Common myeloid progenitor, CD34-positive (primary cell): ENCODE measurements around the gene ALCAM.

Experiments
- CTCF ChIA-PET: fragments of 350-600 bp; sonication (Branson Sonifier 250); formaldehyde crosslinking; loops from one replicate; lab custom pipeline; 2021; ENCODE audit warnings: antibody characterized with exemption; lab: Charles Lee
- POLR2A ChIA-PET: fragments of 350-600 bp; sonication (Branson Sonifier 250); formaldehyde crosslinking; loops from one replicate; lab custom pipeline; 2021; ENCODE audit warnings: antibody characterized with exemption; lab: Charles Lee
- DNase-seq, 3 donors: peaks; one replicate each; pipeline versions ENCODE4 v3.0.0 to v3.0.0-alpha.2; 2013
- H3K27ac ChIP-seq, 2 experiments: 1 replicate in 1 of 2; 2 replicates in 1 of 2; pipeline ENCODE4 v1.7.0; 2013; ENCODE audit warnings: inconsistent platforms in 2 of 2, low read length in 2 of 2, mild to moderate bottlenecking in 2 of 2, low read depth in 1 of 2, moderate library complexity in 1 of 2; ENCODE audit not compliant: severe bottlenecking in 2 of 2, insufficient read depth in 1 of 2, poor library complexity in 1 of 2
- H3K27me3 ChIP-seq, 5 experiments: replicated peaks in 2 of 5; 1 replicate in 3 of 5; 2 replicates in 2 of 5; pipeline versions ENCODE4 v1.6.1 to v1.7.0; 2013; ENCODE audit warnings: low read length in 4 of 5, mild to moderate bottlenecking in 2 of 5, moderate library complexity in 2 of 5, inconsistent platforms in 1 of 5; ENCODE audit not compliant: insufficient read depth in 5 of 5, control insufficient read depth in 4 of 5
- H3K36me3 ChIP-seq, 4 experiments: 1 replicate in 2 of 4; 2 replicates in 2 of 4; pipeline versions ENCODE4 v1.6.1 to v1.7.0; 2013; ENCODE audit warnings: low read length in 3 of 4, control low read depth in 1 of 4, mild to moderate bottlenecking in 1 of 4; ENCODE audit not compliant: control insufficient read depth in 4 of 4, insufficient read depth in 4 of 4
- H3K4me1 ChIP-seq, 4 experiments: 1 replicate in 3 of 4; 2 replicates in 1 of 4; pipeline versions ENCODE4 v1.6.1 to v1.7.1; 2013; ENCODE audit warnings: low read length in 3 of 4, mild to moderate bottlenecking in 3 of 4, control low read depth in 1 of 4, inconsistent platforms in 1 of 4, moderate library complexity in 1 of 4; ENCODE audit not compliant: control insufficient read depth in 4 of 4, insufficient read depth in 4 of 4; ENCODE audit errors: control extremely low read depth in 1 of 4
- H3K4me3 ChIP-seq, 7 experiments: 1 replicate in 4 of 7; 2 replicates in 3 of 7; pipeline versions ENCODE4 v1.5.1 to v1.7.0; 2013; ENCODE audit warnings: mild to moderate bottlenecking in 7 of 7, low read length in 6 of 7, moderate library complexity in 6 of 7, inconsistent platforms in 2 of 7, low read depth in 2 of 7, control low read depth in 1 of 7; ENCODE audit not compliant: insufficient read depth in 4 of 7, control insufficient read depth in 1 of 7; ENCODE audit errors: extremely low read depth in 1 of 7
- H3K9me3 ChIP-seq, 5 experiments: 1 replicate in 4 of 5; 2 replicates in 1 of 5; pipeline versions ENCODE4 v1.6.1 to v1.7.1; 2013; ENCODE audit warnings: low read length in 4 of 5, mild to moderate bottlenecking in 2 of 5, inconsistent platforms in 1 of 5, low read depth in 1 of 5, moderate library complexity in 1 of 5; ENCODE audit not compliant: control insufficient read depth in 4 of 5, insufficient read depth in 2 of 5; ENCODE audit errors: control extremely low read depth in 1 of 5
- WGBS: methylation state at CpG from one replicate; pipeline ENCODE4 v1.1.5; 2013; ENCODE audit not compliant: insufficient coverage; 5-methylcytosine and 5-hydroxymethylcytosine counted together

The ALCAM gene

DNA sequence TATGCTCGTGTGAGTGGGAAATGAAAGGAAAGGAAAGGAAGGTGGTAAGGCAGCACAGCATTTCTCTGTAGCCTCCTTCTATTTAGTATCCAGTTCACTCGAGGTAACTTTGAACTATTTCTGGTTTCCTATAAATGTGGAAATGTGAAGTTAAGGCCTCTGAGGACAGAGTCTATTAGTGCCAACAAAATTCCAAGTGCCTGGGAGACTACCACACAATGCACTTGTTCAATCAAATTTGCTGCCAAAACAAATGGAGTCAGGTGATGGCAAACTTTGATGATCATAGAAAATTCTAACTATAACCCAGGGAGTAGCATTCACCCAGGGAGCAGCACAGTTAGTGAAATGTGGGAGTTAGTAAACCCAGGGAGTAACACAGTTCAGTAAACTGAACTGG lies 155.1 kb downstream of the ALCAM start:
- CTCF ChIA-PET: interaction anchor here (1.1 kb wide), 1 partner anchor 18 kb away, joined by 3 read pairs; no protein-coding TSS in a partner anchor
- H3K36me3 ChIP-seq: peaks cover 3 to 6% (median 4%) of the 10 kb centered on the region in 4 experiments
- H3K4me1 ChIP-seq: peaks cover 0 to 1% (median 0%) of the 10 kb centered on the region in 4 experiments
- no CpG with 5 or more reads among the region's 2 CpGs for WGBS
- POLR2A ChIA-PET: no interaction called here
- H3K27me3 ChIP-seq: no peaks in the 10 kb centered on the region
- H3K4me3 ChIP-seq: no peak overlapping the region
- H3K27ac ChIP-seq: no peak overlapping the region
- no peaks in the 10 kb centered on the region for H3K9me3 ChIP-seq
- no peak for DNase-seq

GRCh38 chr3:105523501-105523900 lies 156.8 kb downstream of the ALCAM start:
- Histone ChIP-seq H3K9me3 (no peaks in the 10 kb centered on the region), H3K4me3 (no peak overlapping the region), H3K4me1 (peaks cover 0 to 1% (median 0%) of the 10 kb centered on the region in 4 experiments), H3K27me3 (no peaks in the 10 kb centered on the region), H3K36me3 (peaks cover 3 to 6% (median 5%) of the 10 kb centered on the region in 4 experiments), H3K27ac (no peak overlapping the region)
- DNase-seq: peak in 1 of 3 donors; percentile 9
- ChIA-PET POLR2A (no interaction called here), CTCF (no interaction called here)
- WGBS: 100% methylated on average over 1 of the region's 1 CpG

DNA sequence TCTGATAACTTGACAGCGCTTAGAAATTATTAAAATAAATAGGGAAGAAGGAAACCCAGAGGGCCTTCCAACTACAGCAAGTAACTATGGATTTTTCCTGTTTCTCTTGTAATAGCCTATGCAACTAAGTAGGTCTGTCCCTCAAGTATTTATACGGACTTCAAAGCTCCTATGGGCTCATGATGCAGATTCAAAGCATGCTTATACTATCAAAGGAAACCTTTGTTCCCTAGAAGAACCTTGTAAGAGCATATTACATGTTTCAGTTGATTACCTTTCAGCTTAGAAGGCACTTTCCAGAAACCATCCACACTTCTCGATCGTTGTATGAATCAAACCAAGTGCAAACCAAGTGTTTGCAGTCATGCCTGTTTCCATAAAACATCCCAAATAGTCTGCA lies 158.8 kb downstream of the ALCAM start:
- ChIA-PET CTCF (interaction anchor here (1.0 kb wide), 1 partner anchor 9 kb away, joined by 3 read pairs; no protein-coding TSS in a partner anchor), POLR2A (no interaction called here)
- DNase-seq: no peak
- no peaks in the 10 kb centered on the region for H3K4me1 ChIP-seq
- 90% methylated on average over 3 of the region's 4 CpGs for WGBS
- H3K27me3 ChIP-seq: no peaks in the 10 kb centered on the region
- H3K36me3 ChIP-seq: peaks cover 3 to 6% (median 5%) of the 10 kb centered on the region in 4 experiments
- no peak overlapping the region for H3K4me3 ChIP-seq
- H3K27ac ChIP-seq: no peak overlapping the region
- H3K9me3 ChIP-seq: no peaks in the 10 kb centered on the region

DNA sequence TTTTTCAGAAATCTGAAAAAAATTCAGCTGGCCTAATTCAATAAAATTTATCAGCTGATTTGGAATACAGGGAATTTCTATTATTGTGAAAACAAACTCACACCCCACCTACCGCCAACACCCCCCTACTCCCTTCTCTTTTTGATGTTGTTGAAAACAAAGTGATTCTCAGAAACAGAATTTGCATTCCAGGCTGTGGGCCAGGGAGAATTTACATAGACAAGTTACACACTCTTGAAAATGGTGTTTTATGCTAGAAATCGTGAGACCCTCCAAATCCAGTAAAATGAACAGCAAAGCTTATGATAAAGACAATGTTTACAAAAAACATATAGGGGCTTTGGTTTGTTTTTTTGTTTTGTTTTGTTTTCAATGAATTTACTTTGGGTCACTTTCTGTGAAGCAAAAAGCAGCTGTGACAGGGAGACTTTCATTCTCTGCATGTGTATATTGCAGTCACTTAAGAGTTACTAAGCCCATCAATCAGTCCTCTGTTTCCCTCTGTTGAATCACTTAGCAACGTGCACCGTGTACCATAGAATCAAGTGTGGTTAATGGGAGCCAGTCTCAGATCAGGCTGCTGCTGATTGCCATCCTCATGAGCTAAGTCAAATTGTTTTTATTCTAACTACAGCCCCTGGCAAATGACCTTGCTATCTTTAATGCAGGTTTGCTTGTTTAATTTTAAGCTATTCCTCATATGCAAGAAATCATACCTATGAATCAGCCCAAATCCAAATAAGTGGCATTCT lies 159.8 kb downstream of the ALCAM start:
- WGBS: 100% methylated on average over 2 of the region's 4 CpGs
- Histone ChIP-seq H3K27ac (no peak overlapping the region), H3K4me1 (no peaks in the 10 kb centered on the region), H3K4me3 (no peak overlapping the region), H3K36me3 (peaks cover 3 to 6% (median 5%) of the 10 kb centered on the region in 4 experiments), H3K9me3 (no peaks in the 10 kb centered on the region), H3K27me3 (no peaks in the 10 kb centered on the region)
- DNase-seq: no peak
- CTCF ChIA-PET: interaction anchor here (0.6 to 1.8 kb wide), 3 partner anchors 9 to 23 kb away, joined by 4 to 6 read pairs (median 6); no protein-coding TSS in a partner anchor
- POLR2A ChIA-PET: no interaction called here

- ChIA-PET POLR2A (no interaction called here), CTCF (interaction anchor here (1.1 to 1.8 kb wide), 3 partner anchors 10 to 14 kb away, joined by 6 to 16 read pairs (median 6); no protein-coding TSS in a partner anchor)
- DNase-seq: no peak
Observed at GRCh38 chr3:105527535-105527934, 160.8 kb downstream of the ALCAM start.

DNA sequence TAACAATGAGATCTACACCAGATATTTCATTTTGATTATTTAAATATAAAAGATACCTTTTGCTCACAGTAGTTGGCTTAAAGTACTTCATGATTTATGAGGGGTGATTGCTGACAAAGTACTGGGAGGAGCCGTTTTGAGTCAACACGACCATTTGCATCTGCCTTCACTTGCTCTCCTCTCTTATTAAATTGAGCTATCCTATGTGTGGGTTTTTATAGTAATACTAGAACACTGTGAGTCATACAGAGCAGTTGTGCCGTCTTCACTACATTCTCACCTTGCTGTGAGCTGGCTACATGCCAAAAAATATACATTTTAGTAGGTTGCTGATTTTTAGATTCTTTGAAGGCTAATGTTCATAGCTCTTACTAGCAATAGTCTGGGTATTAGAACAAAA lies 161.2 kb downstream of the ALCAM start:
- peaks cover 3 to 14% (median 5%) of the 10 kb centered on the region in 4 experiments for H3K36me3 ChIP-seq
- DNase-seq: no peak
- H3K27ac ChIP-seq: no peak overlapping the region
- H3K4me1 ChIP-seq: no peaks in the 10 kb centered on the region
- H3K27me3 ChIP-seq: no peaks in the 10 kb centered on the region
- 85% methylated on average over 2 of the region's 3 CpGs for WGBS
- no peaks in the 10 kb centered on the region for H3K9me3 ChIP-seq
- ChIA-PET CTCF (interaction anchor here (1.5 to 1.8 kb wide), 2 partner anchors 10 to 14 kb away, joined by 6 to 16 read pairs; no protein-coding TSS in a partner anchor), POLR2A (no interaction called here)
- H3K4me3 ChIP-seq: no peak overlapping the region

More at GRCh38 chr3:105527535-105527934, 160.8 kb downstream of the ALCAM start:
- peaks cover 3 to 13% (median 5%) of the 10 kb centered on the region in 4 experiments for H3K36me3 ChIP-seq
- H3K27me3 ChIP-seq: no peaks in the 10 kb centered on the region
- no peaks in the 10 kb centered on the region for H3K4me1 ChIP-seq
- no peak overlapping the region for H3K27ac ChIP-seq
- no peak overlapping the region for H3K4me3 ChIP-seq
- no peaks in the 10 kb centered on the region for H3K9me3 ChIP-seq

DNA sequence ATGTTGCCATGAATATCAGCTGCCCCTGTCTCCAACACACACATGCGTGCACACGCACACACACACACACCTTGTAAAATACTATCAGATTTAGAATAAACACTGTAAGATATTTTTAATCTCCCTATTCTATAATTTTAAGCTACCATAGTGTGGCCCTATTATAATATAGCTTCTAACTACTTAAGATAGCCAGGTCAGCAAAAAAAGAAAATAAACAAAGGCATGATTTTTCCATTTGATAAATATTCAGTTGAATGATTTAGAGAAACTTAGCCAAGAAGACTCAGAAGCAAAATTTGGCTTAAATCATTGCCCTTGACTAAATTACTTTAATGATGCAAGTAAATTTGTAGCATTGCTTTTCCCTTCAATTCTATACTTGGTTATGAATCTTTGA lies 162.2 kb downstream of the ALCAM start:
- ChIA-PET POLR2A (no interaction called here), CTCF (interaction anchor here (0.6 to 1.5 kb wide), 2 partner anchors 11 to 964 kb away, joined by 3 to 16 read pairs; no protein-coding TSS in a partner anchor)
- Histone ChIP-seq H3K4me1 (no peaks in the 10 kb centered on the region), H3K27me3 (no peaks in the 10 kb centered on the region), H3K36me3 (peaks cover 6 to 14% (median 9%) of the 10 kb centered on the region in 4 experiments), H3K27ac (no peak overlapping the region), H3K4me3 (no peak overlapping the region), H3K9me3 (no peaks in the 10 kb centered on the region)
- no CpG with 5 or more reads among the region's 2 CpGs for WGBS
- no peak for DNase-seq
